HG02798 (cell line): ENCODE data around the gene MREG.
"Not testable (repeated sequence)": the region's sequence is repeated elsewhere in the genome, so short reads cannot be mapped to it uniquely, and the experiment has no call there.

Source experiments
- ATAC-seq: cut with Tn5 transposase; IDR thresholded peaks from one replicate; pipeline ENCODE4 v1.9.1; 2021; ENCODE audit warnings: mild to moderate bottlenecking; ENCODE audit not compliant: unreplicated experiment, poor library complexity

MREG gene

DNA sequence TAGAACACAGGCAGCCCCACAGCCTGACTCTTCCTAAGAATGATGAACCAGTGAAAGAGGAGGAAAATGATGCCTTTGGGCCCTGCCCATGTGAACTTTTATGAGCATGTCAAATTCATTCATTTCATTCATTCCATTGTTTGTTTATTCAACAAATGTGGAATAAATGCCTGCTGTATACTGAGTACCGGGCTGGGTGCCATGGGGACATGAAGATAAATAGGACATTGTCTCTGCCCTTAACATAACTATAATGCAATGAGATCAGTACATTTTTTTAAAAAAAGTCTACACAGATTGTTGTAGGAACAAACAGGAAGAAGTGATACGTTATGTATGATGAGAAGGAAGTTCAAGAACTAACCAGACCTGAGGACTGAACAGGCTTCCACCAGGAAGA, 14.7 kb downstream of the MREG start:
- ATAC-seq: no peak

- no peak for ATAC-seq
Observed at GRCh38 chr2:215997219-215997618, 16.1 kb downstream of the MREG start.

DNA sequence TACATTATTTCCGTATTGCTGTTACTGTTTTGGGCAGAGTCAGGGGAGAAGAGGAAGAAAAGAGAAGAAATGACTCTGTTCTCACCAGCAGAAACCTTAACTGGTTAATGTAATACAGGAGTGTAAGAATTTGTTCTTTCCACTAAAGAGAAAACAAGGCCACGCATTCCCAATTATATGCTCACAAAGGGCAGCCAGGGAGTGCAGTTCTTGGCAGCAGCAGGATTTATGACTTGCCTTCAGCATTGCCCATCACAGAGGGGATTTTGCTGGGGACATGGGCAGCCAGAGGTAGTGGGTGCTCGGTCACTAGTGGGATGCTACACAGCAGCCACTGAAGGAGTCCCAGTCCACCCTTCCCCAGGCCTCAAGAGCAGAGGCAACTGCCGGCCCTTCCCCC, 18.4 kb downstream of the MREG start:
- no peak for ATAC-seq

DNA sequence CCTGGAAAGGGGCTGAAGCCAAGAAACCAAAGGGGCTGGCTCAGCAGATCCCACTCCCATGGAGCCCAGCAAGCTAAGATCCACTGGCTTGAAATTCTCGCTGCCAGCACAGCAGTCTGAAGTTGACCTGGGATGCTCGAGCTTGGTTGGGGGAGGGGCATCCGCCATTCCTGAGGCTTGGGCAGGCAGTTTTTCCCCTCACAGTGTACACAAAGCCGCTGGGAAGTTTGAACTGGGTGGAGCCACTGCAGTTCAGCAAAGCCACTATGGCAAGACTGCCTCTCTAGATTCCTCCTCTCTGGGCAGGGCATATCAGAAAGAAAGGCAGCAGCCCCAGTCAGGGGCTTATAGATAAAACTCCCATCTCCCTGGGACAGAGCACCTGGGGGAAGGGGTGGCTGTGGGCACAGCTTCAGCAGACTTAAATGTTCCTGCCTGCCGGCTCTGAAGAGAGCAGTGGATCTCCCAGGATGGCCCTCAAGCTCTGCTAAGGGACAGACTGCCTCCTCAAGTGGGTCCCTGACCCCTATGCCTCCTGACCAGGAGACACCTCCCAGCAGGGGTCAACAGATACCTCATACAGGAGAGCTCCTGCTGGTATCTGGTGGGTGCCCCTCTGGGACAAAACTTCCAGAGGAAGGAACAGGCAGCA, 24.7 kb downstream of the MREG start:
- ATAC-seq: not testable (repeated sequence)

- ATAC-seq: no peak
Observed at GRCh38 chr2:215985257-215985656, 28.1 kb downstream of the MREG start.

- ATAC-seq: no peak
Observed at GRCh38 chr2:215984661-215985060, 28.7 kb downstream of the MREG start.

- peak; percentile 65 for ATAC-seq
Observed at GRCh38 chr2:215983581-215984351, 29.6 kb downstream of the MREG start.

DNA sequence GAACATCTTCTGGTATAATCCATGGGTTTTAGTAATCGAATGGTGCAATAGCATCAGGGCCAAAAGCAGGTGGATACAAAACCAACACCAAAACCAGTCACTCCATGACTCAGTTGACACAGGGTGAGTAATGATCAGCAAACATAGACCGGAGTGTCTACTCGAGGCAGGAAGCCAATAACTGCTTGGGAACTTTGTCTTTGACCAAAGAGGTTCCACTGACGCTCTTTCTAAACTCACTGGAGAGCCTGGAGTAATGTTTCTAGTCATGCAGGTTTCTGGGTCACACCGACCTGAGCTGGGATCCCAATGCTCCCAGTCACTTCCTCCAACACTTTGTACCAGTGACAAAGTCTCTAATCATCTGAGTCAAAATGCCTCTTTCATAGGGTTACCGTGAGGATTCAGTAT, 30.9 kb downstream of the MREG start:
- peak; percentile 75 for ATAC-seq

GRCh38 chr2:215981115-215981514, 32.2 kb downstream of the MREG start:
- ATAC-seq: no peak

GRCh38 chr2:215979620-215980019, 33.7 kb downstream of the MREG start:
- ATAC-seq: peak; percentile 44

DNA sequence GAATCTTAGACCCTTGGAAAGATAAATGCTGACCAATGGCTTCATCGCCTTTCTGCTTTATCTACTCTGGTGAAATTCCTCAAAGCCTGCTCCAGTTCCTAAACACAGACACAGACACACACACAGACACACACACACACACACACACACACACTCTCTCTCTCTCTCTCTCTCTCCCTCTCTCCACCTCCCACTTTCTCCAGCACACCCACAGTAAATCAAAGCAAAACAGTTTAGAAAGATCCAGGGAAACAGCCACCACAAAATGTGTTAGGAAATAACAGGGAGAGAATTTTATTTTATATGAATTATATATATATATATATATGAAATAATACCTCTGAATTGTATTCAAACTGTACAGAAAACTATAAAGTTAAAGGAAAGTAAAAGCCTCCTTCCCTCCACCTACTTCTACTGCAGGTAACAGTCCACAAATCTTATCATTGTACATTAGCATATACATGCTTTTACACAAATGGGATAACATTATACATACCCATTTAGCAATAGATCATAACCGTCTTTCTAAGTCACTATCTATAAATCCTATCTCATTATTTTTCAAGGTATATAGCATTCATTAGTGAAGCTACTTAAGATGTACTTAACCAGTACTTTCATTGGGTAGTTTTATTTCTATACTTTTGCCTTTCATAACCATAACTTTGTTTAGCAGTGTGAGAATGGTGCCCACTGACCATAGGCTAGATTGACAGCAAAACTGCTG, 38.5 kb downstream of the MREG start:
- no peak for ATAC-seq

GRCh38 chr2:215973954-215974699, 39.2 kb downstream of the MREG start:
- ATAC-seq: no peak

DNA sequence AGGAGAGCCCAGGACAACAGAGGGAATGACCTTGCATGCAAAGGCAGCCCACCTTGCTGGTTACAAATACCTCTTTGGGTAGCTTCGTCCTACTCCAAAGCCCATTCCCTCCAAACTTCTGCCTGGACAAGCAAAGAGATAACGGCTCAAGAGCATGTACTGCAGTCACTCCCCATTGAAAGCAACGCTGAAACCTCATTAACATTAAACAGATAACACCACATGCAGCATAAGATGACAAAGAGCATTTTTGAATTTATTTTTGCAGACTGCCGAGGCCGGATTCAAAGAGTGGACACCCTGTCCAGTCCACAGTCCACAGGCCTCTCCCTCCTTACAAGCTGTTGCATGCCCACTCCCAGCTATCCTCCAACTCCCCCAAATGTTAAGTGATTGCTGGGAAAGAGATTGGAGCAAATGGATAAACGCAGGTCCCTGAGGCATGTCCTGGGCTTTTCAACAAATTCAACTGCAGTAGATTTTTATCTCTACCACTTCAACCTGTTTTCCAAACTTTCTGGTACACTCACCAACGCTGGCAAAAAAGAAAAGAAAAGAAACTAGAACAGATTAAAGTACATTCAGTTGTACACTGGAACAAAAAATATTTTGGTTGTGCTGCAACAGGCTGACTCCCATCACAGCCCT, 40.1 kb downstream of the MREG start:
- no peak for ATAC-seq

DNA sequence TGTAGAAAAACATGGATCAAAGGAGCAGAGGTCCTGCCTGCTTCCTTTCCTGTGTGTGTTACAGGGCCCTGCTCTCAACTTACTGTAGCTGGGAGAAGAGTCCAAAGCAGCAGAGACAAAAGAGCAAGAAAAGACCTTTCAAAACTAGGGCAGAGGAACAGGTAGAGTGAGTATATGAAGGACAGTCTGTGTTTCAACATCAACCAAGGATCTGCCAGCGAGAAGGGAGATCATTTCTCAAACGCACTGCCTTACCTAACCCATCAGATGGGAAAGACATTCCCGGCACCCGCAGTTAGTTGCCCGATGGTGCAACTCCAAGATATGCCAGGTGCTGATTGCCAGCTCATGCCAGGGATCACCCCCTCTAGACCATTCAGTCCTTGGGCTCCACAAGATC, 41.7 kb downstream of the MREG start:
- ATAC-seq: no peak

DNA sequence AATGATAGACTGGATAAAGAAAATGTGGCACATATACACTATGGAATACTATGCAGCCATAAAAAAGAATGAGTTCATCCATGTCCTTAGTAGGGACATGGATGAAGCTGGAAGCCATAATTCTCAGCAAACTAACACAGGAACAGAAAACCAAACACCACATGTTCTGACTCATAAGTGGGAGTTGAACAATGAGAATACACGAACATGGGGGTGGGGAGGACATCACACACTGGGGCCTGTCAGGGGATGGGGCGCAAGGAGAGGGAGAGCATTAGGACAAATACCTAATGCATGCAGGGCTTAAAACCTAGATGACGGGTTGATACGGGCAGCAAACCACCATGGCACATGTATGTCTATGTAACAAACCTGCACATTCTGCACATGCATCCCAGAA, 42.5 kb downstream of the MREG start:
- ATAC-seq: not testable (repeated sequence)

DNA sequence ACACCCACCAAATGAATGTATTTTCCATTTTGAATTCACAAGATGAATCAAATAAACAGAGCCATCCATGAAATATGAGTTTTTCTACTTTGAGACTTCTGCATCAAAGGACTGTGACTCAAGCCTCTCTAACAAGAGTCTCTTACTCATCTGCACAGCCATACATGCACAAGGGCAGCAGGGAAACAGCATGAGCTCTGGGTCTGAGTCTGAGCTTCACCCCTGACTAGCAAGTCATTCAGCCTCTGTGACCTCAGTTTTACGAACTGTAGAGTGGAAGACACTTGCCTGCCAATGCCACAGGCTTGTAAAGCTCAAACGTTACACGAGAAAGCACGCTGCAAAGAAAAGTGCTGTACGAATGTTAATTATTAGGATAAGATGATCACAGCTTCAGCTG, 42.9 kb downstream of the MREG start:
- no peak for ATAC-seq

DNA sequence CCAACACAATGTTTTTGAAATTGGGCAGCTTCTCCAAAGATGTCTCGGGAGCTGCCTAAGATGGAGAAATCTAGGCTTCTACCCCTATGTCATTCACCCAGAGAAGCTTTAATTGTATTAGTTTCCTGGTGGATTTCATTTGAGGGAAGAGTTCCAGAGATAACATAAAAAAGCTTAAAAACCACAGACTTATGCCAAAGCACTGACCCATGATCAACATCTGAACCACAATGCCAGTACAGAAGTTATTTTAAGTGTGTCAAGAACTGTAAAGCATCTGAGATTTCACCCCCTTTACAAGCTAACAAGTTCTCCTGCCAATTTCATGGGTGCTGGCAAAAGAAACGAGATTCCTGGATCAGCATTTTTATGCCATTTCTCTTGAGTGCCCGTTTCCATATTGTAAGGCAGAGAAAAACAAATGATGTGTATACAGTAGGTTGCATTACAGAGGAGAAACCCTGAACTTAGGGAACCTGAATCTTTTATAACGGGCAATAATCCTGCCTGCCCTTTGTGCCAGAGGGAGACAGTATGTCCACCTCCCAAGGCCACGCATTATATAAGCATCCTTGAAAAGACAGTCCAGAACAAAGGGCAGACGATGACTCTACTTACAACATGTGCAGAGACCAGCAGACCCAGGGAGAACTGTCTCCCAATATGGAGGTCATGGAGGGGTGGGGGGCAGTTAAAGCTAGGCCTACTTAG, 44.1 kb downstream of the MREG start:
- no peak for ATAC-seq

DNA sequence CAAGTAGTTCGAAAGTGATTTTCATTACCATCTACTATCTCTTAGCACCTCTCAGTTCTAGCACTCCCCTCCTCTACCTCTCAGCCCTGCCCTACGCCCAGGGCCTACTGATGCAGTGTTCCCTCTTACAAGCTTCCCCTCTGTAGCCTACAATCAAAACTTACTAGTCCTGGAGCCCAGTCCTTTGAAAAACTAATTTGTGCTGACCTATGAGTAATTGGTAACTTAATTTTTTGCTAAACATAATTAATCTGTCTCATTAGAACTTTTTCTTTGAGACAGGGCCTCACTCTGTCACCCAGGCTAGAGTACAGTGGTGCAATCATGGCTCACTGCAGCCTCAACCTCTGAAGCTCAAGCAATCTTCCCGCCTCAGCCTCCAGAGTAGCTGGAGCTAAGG, 44.9 kb downstream of the MREG start:
- ATAC-seq: no peak

GRCh38 chr2:215967590-215968378, 45.6 kb downstream of the MREG start:
- ATAC-seq: no peak
